ENCODE results near the gene MUC12. TPM values are rescaled to one million over a fixed set of nuclear protein-coding genes. Genes with fewer than 3 reads are reported as not detected.
A peak's percentile ranks its signal among the peaks of the same experiment; 100 is the strongest.
"Not testable (repeated sequence)": the region's sequence is repeated elsewhere in the genome, so short reads cannot be mapped to it uniquely, and the experiment has no call there.

MUC12 gene
- total RNA-seq, 1 donor from 2014 or later, result 0.19 TPM

DNA sequence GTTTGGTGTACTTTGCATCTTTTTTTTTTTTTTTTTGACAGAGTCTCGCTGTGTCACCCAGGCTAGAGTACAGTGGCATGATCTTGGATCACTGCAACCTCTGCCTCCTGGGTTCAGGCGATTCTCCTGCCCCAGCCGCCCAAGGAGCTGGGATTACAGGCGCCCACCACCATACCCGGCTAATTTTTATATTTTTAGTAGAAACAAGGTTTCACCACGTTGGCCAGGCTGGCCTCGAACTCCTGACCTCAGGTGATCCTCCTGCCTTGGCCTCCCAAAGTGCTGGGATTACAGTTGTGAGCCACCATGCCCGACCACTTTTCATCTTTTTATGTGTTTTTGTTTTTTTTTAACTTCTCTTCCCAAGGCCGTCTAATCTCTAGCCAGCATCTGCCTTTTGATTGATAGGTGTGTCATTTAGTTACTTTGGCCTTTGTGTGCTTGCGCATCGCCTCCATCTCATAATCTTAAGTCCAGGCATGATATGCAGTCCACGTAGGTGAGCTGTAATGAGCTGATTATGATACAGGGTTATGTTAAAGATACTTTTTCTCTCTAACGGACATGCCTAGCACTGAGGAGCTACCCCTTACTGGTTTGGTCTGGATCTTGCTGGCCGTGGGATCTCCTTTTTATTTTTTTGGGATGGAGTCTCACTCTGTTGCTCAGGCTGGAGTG, 15.0 kb downstream of the MUC12 start:
- intact Hi-C loops (cut with DNase I), result not testable (repeated sequence)

GRCh38 chr7:100985033-100985797, 15.8 kb downstream of the MUC12 start:
- intact Hi-C loops (cut with DNase I), result not testable (repeated sequence)
- peak; percentile 47 for DNase-seq (ENCODE audit: low spot score)

More for the DNA sequence above, 15.0 kb downstream of the MUC12 start:
- DNase-seq (ENCODE audit: low spot score), result peak; percentile 19

DNA sequence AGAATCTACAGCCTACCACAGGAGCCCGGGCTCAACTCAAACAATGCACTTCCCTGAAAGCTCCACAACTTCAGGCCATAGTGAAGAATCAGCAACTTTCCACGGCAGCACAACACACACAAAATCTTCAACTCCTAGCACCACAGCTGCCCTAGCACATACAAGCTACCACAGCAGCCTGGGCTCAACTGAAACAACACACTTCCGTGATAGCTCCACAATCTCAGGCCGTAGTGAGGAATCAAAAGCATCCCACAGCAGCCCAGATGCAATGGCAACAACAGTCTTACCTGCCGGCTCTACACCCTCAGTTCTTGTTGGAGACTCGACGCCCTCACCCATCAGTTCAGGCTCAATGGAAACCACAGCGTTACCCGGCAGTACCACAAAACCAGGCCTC, 22.3 kb downstream of the MUC12 start:
- no peak for DNase-seq (ENCODE audit: low spot score)
- intact Hi-C loops (cut with DNase I), result no loop called here

- intact Hi-C loops (cut with DNase I), result not testable (repeated sequence)
Measured at GRCh38 chr7:100992280-100992679, 22.9 kb downstream of the MUC12 start.

GRCh38 chr7:100994671-100995070, 25.3 kb downstream of the MUC12 start:
- DNase-seq (ENCODE audit: low spot score); intact Hi-C loops (cut with DNase I): not testable (repeated sequence)

More at GRCh38 chr7:100992280-100992679, 22.9 kb downstream of the MUC12 start:
- DNase-seq (ENCODE audit: low spot score), result not testable (repeated sequence)

DNA sequence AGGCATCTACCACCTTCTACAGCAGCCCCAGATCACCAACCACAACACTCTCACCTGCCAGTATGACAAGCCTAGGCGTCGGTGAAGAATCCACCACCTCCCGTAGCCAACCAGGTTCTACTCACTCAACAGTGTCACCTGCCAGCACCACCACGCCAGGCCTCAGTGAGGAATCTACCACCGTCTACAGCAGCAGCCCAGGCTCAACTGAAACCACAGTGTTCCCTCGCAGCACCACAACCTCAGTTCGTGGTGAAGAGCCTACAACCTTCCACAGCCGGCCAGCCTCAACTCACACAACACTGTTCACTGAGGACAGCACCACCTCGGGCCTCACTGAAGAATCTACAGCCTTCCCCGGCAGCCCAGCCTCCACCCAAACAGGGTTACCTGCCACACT, 29.2 kb downstream of the MUC12 start:
- DNase-seq (ENCODE audit: low spot score); intact Hi-C loops (cut with DNase I): not testable (repeated sequence)

- intact Hi-C loops (cut with DNase I); DNase-seq (ENCODE audit: low spot score): not testable (repeated sequence)
Measured at GRCh38 chr7:100999334-100999733, 30.0 kb downstream of the MUC12 start.

- intact Hi-C loops (cut with DNase I), result not testable (repeated sequence)
- DNase-seq (ENCODE audit: low spot score), result peak; percentile 82
Measured at GRCh38 chr7:101000025-101000424, 30.7 kb downstream of the MUC12 start.

- DNase-seq (ENCODE audit: low spot score), result peak; percentile 71
- intact Hi-C loops (cut with DNase I), result not testable (repeated sequence)
Measured at GRCh38 chr7:101002333-101002732, 33.0 kb downstream of the MUC12 start.

- DNase-seq (ENCODE audit: low spot score); intact Hi-C loops (cut with DNase I): not testable (repeated sequence)
Measured at GRCh38 chr7:101007361-101007760, 38.0 kb downstream of the MUC12 start.

DNA sequence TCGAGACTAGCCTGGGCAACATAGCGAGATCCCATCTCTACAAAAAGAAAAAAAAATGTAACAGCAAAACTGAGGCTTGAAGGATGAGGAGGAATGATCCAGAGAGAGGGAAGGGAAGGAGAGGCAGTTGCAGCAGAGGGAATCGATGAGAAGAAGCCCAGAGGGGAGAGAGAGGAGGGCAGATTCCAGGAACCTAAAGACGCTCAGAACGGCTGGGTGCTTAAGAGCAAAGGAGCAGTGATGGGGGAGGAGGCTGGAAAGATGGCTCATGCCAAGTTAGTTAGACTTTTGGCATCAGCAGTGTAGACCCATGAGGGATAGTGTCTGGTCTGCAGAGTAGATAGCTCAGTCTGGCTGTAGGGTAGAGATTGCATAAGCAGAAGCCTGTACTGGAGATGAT, 40.3 kb downstream of the MUC12 start:
- peak; percentile 15 for DNase-seq (ENCODE audit: low spot score)
- intact Hi-C loops (cut with DNase I), result no loop called here

DNA sequence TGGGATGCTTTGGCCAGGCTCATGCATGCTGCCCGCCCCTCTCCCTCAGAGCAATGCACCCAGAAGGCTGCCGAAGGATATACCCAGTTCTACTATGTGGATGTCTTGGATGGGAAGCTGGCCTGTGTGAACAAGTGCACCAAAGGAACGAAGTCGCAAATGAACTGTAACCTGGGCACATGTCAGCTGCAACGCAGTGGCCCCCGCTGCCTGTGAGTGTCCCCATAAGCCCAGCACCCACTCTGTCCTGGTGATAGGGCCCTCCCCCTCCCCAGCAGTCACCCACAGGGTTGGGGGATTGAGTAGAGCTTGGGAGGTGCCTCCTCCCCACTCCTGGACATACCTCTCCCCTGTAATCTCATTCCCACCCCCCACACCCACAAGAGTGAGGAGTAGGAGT, 43.6 kb downstream of the MUC12 start:
- peak; percentile 53 for DNase-seq (ENCODE audit: low spot score)
- intact Hi-C loops (cut with DNase I), result no loop called here

DNA sequence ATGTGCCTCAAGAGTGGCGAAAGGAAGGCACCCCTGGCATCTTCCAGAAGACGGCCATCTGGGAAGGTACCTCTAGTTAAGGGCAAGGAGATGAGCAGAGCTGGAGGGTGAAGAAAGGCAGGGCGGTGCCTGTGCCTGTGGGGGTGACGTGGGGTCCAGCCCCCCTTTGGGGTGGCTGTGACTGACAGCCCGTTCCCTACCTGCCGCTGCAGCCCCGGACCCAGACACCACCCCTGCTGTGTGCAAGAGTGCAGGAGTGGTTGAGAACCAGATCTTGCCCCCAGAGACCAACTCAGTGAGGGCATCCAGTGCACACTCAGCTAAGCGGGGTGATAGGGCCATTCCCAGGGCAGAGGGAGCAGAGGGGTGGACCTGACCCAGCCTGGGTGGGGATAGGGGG, 46.3 kb downstream of the MUC12 start:
- intact Hi-C loops (cut with DNase I), result no loop called here
- DNase-seq (ENCODE audit: low spot score), result peak; percentile 63

DNA sequence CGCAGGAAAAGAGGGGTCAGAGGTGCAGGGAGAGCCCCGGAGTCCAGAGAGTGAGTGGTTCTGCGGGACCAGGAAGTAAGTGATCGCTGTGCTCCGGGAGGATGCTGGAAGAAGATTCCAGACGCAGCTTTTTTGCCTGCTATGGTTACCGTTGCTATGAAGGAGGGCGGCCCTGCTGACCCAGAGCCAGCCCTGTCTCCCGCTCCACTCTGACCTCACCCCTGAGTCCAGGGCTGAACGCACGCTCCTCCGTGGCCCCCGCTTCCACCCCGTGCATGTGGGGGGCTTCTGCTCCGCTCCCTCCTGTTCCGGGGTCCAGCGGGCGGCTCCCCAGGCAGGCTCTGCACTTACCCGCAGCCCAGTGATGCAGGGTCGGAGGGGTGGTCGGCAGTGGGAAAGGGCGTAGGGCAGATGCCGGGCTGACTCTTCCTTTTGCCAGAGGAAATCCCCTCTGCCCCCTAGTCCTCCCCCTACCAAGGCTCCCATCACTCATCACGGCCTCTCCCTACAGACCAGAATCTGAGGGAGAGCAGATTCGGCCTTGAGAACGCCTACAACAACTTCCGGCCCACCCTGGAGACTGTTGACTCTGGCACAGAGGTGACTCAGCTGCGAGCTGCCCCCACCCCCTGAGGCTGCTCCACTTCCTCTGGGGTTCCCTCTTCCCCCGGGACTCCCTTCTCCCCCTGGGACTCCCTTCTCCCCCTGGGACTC, 47.9 kb downstream of the MUC12 start:
- peak; percentile 79 for DNase-seq (ENCODE audit: low spot score)
- intact Hi-C loops (cut with DNase I), result no loop called here

DNA sequence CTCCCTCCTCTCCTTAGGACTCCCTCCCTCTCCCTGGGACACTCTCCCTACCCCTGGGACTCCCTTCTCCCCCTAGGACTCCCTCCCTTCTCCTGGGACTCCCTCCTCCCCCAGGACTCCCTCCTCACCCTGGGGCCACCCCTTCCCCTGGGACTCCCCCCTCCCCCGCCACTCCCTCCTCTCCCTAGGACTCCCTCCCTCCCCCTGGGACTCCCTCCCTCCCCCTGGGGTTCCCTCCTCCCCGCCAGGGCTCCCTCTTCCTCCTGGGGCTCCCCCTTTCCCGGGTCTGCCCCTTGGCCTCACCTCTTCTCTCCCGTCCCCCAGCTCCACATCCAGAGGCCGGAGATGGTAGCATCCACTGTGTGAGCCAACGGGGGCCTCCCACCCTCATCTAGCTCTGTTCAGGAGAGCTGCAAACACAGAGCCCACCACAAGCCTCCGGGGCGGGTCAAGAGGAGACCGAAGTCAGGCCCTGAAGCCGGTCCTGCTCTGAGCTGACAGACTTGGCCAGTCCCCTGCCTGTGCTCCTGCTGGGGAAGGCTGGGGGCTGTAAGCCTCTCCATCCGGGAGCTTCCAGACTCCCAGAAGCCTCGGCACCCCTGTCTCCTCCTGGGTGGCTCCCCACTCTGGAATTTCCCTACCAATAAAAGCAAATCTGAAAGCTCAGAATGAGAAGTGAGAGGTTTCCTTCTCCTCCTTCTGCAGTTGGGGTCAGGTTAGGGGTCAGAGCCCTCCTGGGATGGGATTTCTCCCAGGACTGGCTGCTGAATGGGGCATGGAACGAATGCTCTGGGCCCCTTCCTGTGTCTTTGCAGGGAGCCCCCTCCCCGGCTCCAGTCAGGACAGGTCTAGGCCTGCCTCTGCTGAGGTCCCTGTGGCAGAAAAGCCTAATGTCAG, 49.2 kb downstream of the MUC12 start:
- DNase-seq (ENCODE audit: low spot score), result peak; percentile 38
- intact Hi-C loops (cut with DNase I), result no loop called here

DNA sequence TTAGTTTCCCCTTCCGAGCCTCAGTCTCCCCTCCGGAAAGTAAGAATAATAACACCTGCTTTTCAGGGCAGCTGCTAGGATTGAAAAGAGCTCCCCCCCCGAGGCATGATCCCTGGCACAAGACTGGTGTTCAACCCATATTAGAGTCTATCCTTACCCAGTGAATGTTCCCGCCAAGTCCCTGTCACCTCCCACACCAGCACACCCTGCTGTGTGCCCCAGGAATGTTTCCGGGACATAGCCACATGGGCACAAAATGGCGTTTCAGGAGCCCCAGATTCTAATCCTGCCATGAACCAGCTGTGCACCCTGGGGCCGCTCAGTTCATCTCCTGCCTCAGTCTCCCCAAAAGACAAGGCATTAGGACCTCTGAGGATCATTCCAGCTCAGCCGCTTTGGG, 51.1 kb downstream of the MUC12 start:
- peak; percentile 46 for DNase-seq (ENCODE audit: low spot score)
- intact Hi-C loops (cut with DNase I), result no loop called here

GRCh38 chr7:101021703-101022102, 52.3 kb downstream of the MUC12 start:
- peak; percentile 51 for DNase-seq (ENCODE audit: low spot score)
- intact Hi-C loops (cut with DNase I), result no loop called here

- intact Hi-C loops (cut with DNase I), result no loop called here
- DNase-seq (ENCODE audit: low spot score), result no peak
Measured at GRCh38 chr7:101023839-101024238, 54.5 kb downstream of the MUC12 start.

DNA sequence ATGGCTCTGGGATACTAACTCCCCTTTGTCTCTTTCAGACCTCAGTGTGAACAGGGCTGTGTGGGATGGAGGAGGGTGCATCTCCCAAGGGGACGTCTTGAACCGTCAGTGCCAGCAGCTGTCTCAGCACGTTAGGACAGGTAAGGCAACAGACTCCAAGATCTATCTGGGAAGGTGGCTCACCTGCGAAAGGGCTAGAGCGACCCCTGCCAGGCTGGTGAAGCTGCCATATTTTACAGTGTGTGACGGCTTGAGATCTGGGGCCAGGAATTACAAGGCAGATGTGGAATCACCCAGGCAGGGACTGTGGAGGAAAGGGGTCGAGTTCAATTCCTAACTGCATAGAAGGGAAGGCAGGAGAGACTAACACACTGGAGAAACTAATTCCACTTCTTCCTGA, 61.7 kb downstream of the MUC12 start:
- intact Hi-C loops (cut with DNase I), result no loop called here
- DNase-seq (ENCODE audit: low spot score), result no peak

All from cardiac septum (tissue), 1 donor.